Glomerular visceral epithelial cell (primary cell): Measurements from ENCODE around the gene RGS2.

Experiments used
- DNase-seq: peaks from one replicate; pipeline ENCODE4 v3.0.0-alpha.2; 2016; ENCODE audit errors: extremely low spot score

Gene RGS2

GRCh38 chr1:192808518-192809306, at the start of gene RGS2:
Gene RGS2, plus strand, starts transcription at chr1:192809039. Its CDS starts 33 bp downstream, at chr1:192809072.
- peak; percentile 95 for DNase-seq

- DNase-seq = no peak
Observed at GRCh38 chr1:192759104-192759503, 49.7 kb upstream of the RGS2 start.

DNA sequence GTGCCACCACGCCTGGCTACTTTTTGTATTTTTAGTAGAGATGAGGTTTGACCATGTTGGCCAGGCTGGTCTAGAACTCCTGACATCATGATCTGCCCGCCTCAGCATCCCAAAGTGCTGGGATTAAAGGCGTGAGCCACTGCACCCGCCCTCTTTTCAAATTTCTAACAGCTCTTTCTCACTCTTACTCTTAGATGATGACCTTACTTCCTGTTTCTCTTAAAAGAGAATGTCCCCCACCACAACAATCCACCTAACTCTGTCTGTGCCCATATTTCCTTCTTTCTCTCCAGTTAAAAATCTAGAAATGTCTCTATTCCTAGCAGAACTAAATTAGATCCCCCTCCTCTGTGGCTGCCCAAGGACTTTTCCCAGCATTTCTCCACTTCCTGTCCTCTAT, 46.6 kb upstream of the RGS2 start:
- DNase-seq = no peak

- DNase-seq = no peak
Observed at GRCh38 chr1:192763243-192763642, 45.6 kb upstream of the RGS2 start.

GRCh38 chr1:192763756-192764155, 45.1 kb upstream of the RGS2 start:
- no peak for DNase-seq

DNA sequence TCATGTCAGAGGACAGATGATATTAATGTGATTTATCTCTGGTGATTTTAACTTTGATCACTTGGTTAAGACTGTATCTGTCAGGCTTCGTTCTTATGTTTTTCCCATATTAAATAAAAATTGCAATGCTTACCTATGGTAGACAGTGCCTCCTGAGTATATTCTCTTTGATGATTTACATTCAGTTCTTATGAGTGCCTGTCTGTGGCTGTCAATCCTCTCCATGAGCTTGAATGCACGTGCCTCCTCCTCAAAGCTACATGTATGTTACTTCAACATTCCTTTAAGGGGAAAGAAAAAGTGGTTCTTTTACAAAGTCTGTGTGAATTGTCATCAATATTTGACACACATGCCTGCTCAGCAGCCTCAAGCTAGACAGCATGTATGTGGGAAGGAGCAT, 44.2 kb upstream of the RGS2 start:
- no peak for DNase-seq

- no peak for DNase-seq
Observed at GRCh38 chr1:192766009-192766625, 42.7 kb upstream of the RGS2 start.

DNA sequence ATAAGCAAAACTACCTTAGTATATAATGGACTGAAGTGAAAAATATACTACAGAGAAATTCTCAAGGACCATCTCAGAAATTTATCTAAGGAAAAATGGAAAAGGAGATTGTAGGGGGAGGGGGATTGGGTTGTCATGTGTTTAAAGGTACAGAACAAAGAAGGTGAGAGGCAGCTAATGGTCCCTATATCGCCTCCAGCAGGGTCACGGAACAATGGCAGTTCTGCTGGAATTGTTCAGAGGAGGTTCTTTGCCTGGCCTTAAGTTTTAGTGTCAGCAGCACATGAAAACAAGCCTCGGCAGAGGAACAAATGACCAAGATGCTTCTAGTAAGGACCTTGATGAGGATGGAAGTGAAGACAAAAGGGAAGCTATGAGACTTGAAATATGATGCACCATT, 42.0 kb upstream of the RGS2 start:
- no peak for DNase-seq

- no peak for DNase-seq
Observed at GRCh38 chr1:192767798-192768197, 41.0 kb upstream of the RGS2 start.

GRCh38 chr1:192768463-192768862, 40.4 kb upstream of the RGS2 start:
- DNase-seq = no peak

DNA sequence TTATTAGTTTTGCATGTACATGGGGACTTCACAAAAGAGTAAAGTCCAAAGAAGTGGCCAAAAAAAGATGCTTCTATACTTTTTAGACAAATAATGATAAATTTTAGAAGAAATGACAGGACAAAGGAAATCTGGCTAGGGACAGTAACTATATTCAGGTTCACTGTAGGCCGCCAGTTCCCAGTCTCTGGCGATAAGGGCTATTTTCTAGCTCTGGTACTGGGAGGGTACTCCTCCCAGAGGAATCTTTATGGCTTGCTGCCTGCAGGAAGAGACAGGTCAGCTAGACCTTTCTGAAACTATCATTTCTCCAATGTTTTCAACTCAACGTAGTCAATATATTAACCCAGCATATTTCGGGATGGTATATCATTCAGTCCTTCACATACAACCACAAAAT, 37.5 kb upstream of the RGS2 start:
- DNase-seq = no peak

DNA sequence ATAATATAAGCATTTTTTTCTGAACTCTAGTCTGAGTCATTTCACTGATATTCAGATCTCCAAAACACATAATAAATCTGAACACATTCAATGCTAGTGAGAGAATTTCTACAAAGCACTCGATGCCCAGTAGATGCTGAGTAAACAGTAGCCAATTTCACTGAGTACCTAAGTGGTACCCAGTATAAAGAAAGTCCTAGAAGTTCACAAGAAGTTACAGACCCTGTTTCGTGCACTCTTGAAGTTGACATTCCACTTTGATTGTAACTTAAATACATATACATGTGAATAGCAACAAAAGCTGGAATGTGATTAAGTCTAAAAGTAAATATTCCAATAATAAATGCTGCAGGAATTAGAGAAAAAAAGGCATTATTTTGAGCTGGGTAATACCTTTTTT, 33.2 kb upstream of the RGS2 start:
- DNase-seq = no peak

DNA sequence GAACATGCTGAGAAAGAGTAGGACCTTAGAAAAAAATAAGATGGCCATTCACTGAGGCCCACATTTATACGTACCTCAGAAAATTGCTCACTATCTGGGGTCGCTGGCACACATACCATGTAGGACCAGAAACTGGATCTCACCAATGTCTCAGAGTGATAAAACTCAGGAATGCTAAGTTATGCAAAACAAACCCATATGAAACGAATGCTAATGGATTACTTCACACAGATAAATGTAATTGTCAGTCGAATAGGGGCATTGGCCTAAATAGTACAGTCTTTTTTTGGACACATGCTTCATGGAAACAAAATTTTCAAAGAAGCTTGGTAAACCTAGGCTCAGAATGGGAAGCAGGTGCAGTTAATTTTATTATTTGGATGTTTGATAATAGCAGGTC, 32.6 kb upstream of the RGS2 start:
- DNase-seq = no peak

GRCh38 chr1:192776998-192777397, 31.8 kb upstream of the RGS2 start:
- DNase-seq = no peak

DNA sequence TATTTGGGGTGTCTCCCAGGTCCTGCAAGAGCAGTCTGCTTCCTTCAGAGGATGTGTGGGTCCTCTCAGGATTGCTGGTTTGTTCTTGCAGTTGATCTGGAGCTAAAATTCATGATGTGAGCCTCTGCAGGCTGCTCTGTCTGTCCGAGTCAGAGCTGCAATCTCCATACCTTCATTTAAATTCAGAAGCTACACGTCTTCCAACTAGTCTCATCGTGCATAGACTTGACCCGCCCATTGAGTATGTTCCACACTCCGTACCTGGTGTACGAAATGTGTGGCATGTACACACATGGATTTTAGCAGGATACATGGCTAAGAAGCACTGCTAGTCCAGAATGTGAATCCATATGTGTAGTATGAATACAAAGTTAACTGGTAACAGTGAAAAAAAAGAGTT, 25.0 kb upstream of the RGS2 start:
- DNase-seq = no peak

- no peak for DNase-seq
Observed at GRCh38 chr1:192784397-192784796, 24.4 kb upstream of the RGS2 start.

DNA sequence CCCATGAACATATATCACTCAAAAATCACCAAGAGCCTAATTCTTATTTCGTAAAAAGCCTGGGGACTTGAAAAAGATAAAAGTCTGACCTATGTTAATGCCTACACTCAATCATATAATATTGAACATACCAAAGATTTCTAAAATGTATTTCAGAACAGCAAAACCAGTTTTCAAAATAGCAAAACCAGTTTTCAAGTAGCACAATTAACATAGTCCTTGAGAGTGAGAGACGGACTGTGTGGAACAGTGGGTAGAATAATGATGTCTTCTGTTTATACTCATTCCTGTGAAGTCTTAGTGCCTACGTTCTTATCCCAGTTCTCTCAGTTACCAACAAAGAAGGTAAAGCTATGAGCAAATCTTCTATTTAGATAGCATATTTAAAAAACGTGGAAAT, 22.3 kb upstream of the RGS2 start:
- DNase-seq = no peak

DNA sequence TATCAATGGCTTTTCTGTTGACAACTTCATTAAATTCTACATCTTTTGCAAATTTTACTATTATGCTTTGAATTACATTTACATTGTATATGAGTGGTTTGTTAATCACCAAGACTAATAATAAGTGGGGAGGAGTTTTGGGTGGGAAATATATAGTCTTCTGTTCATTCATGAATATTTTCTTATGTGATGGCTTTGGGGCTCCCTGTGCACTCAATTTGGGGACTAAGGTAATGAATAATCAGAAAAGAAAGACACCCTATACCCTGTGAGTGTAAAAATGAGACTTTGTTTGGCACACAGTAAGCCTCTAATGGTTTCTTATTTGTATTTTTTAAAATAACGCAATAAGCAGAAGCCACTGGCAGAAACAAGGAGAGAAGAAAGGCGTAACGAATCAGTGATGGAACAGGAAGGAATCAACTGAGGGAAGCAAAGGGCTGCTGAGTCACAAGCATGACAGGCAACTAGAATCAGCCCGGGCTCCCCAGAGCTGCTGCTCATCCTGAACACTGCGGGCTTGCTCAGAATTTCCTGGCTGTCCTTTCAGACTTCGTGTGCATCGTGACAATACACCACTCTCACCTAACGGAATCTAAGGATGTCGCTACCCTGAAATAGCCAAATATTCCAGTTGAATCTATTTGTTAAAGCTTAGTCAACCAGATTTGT, 20.8 kb upstream of the RGS2 start:
- peak; percentile 52 for DNase-seq

DNA sequence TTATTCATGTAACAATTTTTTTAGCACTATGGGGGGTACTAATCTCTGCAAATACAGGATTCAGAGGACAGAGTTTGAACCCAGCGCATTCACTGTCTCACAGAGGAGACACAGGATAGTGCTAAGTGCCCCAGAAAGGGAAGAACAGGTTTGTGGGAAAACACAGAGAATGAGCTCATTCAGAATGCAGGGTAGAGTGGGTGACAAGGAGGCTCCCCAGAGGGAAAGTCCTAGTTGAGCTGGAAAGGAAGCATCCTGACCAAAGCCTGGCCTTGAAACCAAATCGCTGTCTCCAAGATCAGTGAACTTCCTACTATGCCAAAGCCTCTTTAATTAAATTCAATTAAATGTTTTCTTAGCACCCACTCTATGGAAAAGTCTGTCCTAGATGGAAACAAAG, 19.0 kb upstream of the RGS2 start:
- no peak for DNase-seq

GRCh38 chr1:192792628-192793027, 16.2 kb upstream of the RGS2 start:
- no peak for DNase-seq

DNA sequence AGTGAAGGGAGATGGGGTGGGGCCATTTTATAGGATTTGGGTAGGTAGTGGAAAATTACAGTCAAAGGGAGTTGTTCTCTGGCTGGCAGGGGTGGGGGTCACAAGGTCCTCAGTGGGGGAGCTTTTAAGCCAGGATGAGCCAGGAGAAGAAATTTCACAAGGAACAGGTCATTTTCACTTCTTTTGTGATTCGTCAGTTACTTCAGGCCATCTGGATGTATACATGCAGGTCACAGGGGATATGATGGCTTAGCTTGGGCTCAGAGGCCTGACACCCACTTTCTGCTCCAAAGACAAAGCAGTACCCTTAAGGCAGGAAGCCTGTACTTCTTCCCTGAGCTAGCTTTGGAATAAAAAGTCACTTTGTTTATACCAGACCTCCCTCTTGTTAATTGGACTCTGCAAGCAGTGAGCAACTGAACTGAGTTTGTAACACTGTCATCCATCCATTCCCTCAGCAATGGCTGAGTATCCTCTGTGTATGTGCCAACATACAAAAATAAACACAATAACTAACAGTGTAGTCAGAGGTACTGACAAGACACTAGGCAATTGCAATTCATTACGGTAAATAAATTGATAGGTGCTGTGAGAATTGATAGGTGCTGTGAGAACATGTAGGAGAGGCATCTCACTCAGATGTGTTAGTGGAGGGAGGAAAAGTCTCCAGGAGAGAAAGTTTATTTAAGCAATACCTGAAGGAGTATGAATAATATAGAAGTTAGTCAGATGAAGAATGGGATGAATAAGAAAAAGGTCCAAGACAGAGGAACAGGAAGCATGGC, 14.7 kb upstream of the RGS2 start:
- DNase-seq = no peak

DNA sequence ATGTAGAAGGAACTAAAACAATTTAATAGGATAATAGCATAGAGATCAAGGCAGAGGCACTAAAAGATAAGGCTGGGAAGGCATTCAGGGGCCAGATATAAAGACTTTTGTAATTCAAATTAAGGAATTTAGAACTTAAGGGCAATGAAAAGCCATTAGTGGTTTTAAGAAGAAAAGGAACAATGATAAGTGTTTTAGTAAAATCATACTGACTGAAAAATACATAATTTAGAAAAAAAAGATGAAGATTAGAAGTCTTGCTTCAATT, 14.1 kb upstream of the RGS2 start:
- DNase-seq = no peak
